WTC11 (cell line): ENCODE results near the gene HDHD5. TPM values are rescaled to one million over a fixed set of nuclear protein-coding genes. Genes with fewer than 3 reads are reported as not detected.
A peak's percentile ranks its signal among the peaks of the same experiment; 100 is the strongest.

Experiments used
- AFF4 ChIP-seq: sonication (generic); formaldehyde crosslinking; IDR thresholded peaks from 2 replicates; pipeline ENCODE4 v1.8.1; 2023; ENCODE audit warnings: mild to moderate bottlenecking, missing genetic modification reagents, borderline replicate concordance
- AR ChIP-seq: fragments of 250-450 bp; sonication (Bioruptor Pico); IDR thresholded peaks from 2 replicates; pipeline ENCODE4 v1.9.0; 2021; ENCODE audit warnings: mild to moderate bottlenecking
- CDX4 ChIP-seq: fragments of 250-450 bp; sonication (Bioruptor Pico); IDR thresholded peaks from 2 replicates; pipeline ENCODE4 v1.9.0; 2021; ENCODE audit warnings: moderate library complexity, mild to moderate bottlenecking, inconsistent platforms, borderline replicate concordance
- CREB1 ChIP-seq: sonication (generic); formaldehyde crosslinking; IDR thresholded peaks from 2 replicates; pipeline ENCODE4 v1.8.0; 2023; ENCODE audit warnings: mild to moderate bottlenecking, missing genetic modification reagents
- CTCF ChIP-seq: fragments of 200-600 bp; IDR thresholded peaks from 2 replicates; pipeline ENCODE4 v1.8.0; 2022; ENCODE audit warnings: antibody characterized with exemption
- E2F5 ChIP-seq: sonication (generic); formaldehyde crosslinking; IDR thresholded peaks from 2 replicates; pipeline ENCODE4 v1.8.1; 2022; ENCODE audit warnings: mild to moderate bottlenecking, moderate library complexity, missing genetic modification reagents
- FOXP1 ChIP-seq: sonication (generic); formaldehyde crosslinking; IDR thresholded peaks from 2 replicates; pipeline ENCODE4 v1.8.0; 2022; ENCODE audit warnings: missing genetic modification reagents, mild to moderate bottlenecking, moderate library complexity, borderline replicate concordance
- GTF2I ChIP-seq: fragments of 250-450 bp; sonication (Bioruptor Pico); conservative IDR thresholded peaks from 2 replicates; pipeline ENCODE4 v1.4.0; 2021; ENCODE audit warnings: mild to moderate bottlenecking
- IRF2 ChIP-seq: sonication (generic); formaldehyde crosslinking; IDR thresholded peaks from 2 replicates; pipeline ENCODE4 v1.8.0; 2022; ENCODE audit warnings: low read depth, missing genetic modification reagents, borderline replicate concordance
- MLX ChIP-seq: sonication (generic); formaldehyde crosslinking; IDR thresholded peaks from 2 replicates; pipeline ENCODE4 v1.8.1; 2023; ENCODE audit warnings: mild to moderate bottlenecking, missing genetic modification reagents, moderate library complexity
- MXD4 ChIP-seq: fragments of 250-450 bp; sonication (Bioruptor Pico); IDR thresholded peaks from 2 replicates; pipeline ENCODE4 v1.8.0; 2021; ENCODE audit warnings: mild to moderate bottlenecking, moderate library complexity, borderline replicate concordance
- SMAD3 ChIP-seq: sonication (generic); formaldehyde crosslinking; IDR thresholded peaks from 2 replicates; pipeline ENCODE4 v1.8.0; 2022; ENCODE audit warnings: missing genetic modification reagents, mild to moderate bottlenecking, borderline replicate concordance
- SOX15 ChIP-seq: fragments of 250-450 bp; sonication (Bioruptor Pico); IDR thresholded peaks from 2 replicates; pipeline ENCODE4 v1.9.0; 2021; ENCODE audit warnings: mild to moderate bottlenecking
- STAT6 ChIP-seq: sonication (generic); formaldehyde crosslinking; conservative IDR thresholded peaks from 2 replicates; pipeline ENCODE4 v1.8.1; 2023; ENCODE audit warnings: mild to moderate bottlenecking, low read depth, missing genetic modification reagents, moderate library complexity
- TEAD1 ChIP-seq: sonication (generic); formaldehyde crosslinking; IDR thresholded peaks from 2 replicates; pipeline ENCODE4 v1.8.0; 2022; ENCODE audit warnings: mild to moderate bottlenecking, missing genetic modification reagents
- TP53 ChIP-seq: sonication (generic); formaldehyde crosslinking; IDR thresholded peaks from 2 replicates; pipeline ENCODE4 v1.8.1; 2023; ENCODE audit warnings: mild to moderate bottlenecking, missing genetic modification reagents
- USF1 ChIP-seq: sonication (generic); formaldehyde crosslinking; IDR thresholded peaks from 2 replicates; pipeline ENCODE4 v1.8.0; 2022; ENCODE audit warnings: mild to moderate bottlenecking, missing genetic modification reagents
- ZMAT4 ChIP-seq: fragments of 250-450 bp; sonication (Bioruptor Pico); IDR thresholded peaks from 2 replicates; pipeline ENCODE4 v1.9.0; 2021; ENCODE audit warnings: mild to moderate bottlenecking
- ZNF121 ChIP-seq: sonication (generic); formaldehyde crosslinking; IDR thresholded peaks from 2 replicates; pipeline ENCODE4 v1.8.0; 2023; ENCODE audit warnings: missing genetic modification reagents
- ZNF219 ChIP-seq: sonication (generic); formaldehyde crosslinking; IDR thresholded peaks from 2 replicates; pipeline ENCODE4 v1.8.0; 2023; ENCODE audit warnings: missing genetic modification reagents, mild to moderate bottlenecking, borderline replicate concordance
- ZNF232 ChIP-seq: sonication (generic); formaldehyde crosslinking; IDR thresholded peaks from 2 replicates; pipeline ENCODE4 v1.8.0; 2022; ENCODE audit warnings: mild to moderate bottlenecking, missing genetic modification reagents
- ZNF671 ChIP-seq: fragments of 250-450 bp; sonication (Bioruptor Pico); IDR thresholded peaks from 2 replicates; pipeline ENCODE4 v1.8.0; 2021; ENCODE audit warnings: mild to moderate bottlenecking
- total RNA-seq: library from RNA; stranded (reverse); gene quantifications from 3 replicates; pipeline ENCODE4 v1.2.3, GENCODE V29; 2021

The HDHD5 gene
- total RNA-seq, 1 experiment from 2014 or later: 84.0 TPM

GRCh38 chr22:17158568-17159503, at the start of gene HDHD5 (continued):
- TF ChIP-seq MLX (CRISPR knock-in tag): no peak
- no peak for TF ChIP-seq IRF2 (CRISPR knock-in tag)
- TF ChIP-seq STAT6: no peak
- TF ChIP-seq FOXP1: no peak
- TF ChIP-seq CTCF: no peak
- TF ChIP-seq CDX4 (CRISPR knock-in tag): no peak
- 0 out of 2 replicates have a peak, but pooled peaks have one; percentile 28 for TF ChIP-seq ZNF219
- TF ChIP-seq ZNF232 (CRISPR knock-in tag): no peak
- no peak for TF ChIP-seq USF1 (CRISPR knock-in tag)
- TF ChIP-seq E2F5 (CRISPR knock-in tag): peak; percentile 26; the same call in 1 of the 2 replicates
- no peak for TF ChIP-seq GTF2I (CRISPR knock-in tag)
- TF ChIP-seq AR (CRISPR knock-in tag): no peak
- no peak for TF ChIP-seq MXD4 (CRISPR knock-in tag)
- peak; percentile 92 for TF ChIP-seq TP53
- TF ChIP-seq ZNF121 (CRISPR knock-in tag): no peak; the same call in 1 of the 2 replicates
- 0 out of 2 replicates have a peak, but pooled peaks have one; percentile 57 for TF ChIP-seq CREB1 (CRISPR knock-in tag)
- no peak for TF ChIP-seq ZNF671
- TF ChIP-seq AFF4 (CRISPR knock-in tag): no peak
- TF ChIP-seq ZMAT4: no peak
- TF ChIP-seq TEAD1 (CRISPR knock-in tag): peak; percentile 52; the same call in 1 of the 2 replicates
- no peak for TF ChIP-seq SOX15 (CRISPR knock-in tag)
- peak; percentile 37; the same call in 1 of the 2 replicates for TF ChIP-seq SMAD3
